T-cell (primary cell): Measurements from ENCODE around the gene COL4A1. TPM values are rescaled to one million over a fixed set of nuclear protein-coding genes. Genes with fewer than 3 reads are reported as not detected.

Experiments
- ATAC-seq, 4 experiments: fragments of 200-7000 bp in 3 of 4; fragments of 150-1000 bp in 1 of 4; cut with Tn5 transposase; replicated peaks in 1 of 4; 1 replicate in 3 of 4; 2 replicates in 1 of 4; pipeline ENCODE4 v1.10.0; 2021; ENCODE audit warnings: moderate library complexity in 3 of 4, mild to moderate bottlenecking in 2 of 4, moderate number of reproducible peaks in 1 of 4
- CTCF ChIA-PET, 2 donors: fragments of 300-600 bp; sonication (Branson Sonifier 250); formaldehyde crosslinking; loops; one replicate each; lab custom pipeline; 2022; ENCODE audit warnings: antibody characterized with exemption in 2 of 2; lab: Charles Lee
- POLR2A ChIA-PET, 2 donors: fragments of 300-600 bp; sonication (Branson Sonifier 250); formaldehyde crosslinking; loops; one replicate each; lab custom pipeline; 2022; ENCODE audit warnings: antibody characterized with exemption in 2 of 2; lab: Charles Lee
- DNase-seq, 35 experiments: peaks; one replicate each; pipeline versions ENCODE4 v3.0.0 to v3.0.0-alpha.2; 2013 to 2023
- H3K27ac ChIP-seq: one replicate; pipeline ENCODE4 v1.5.1; 2013; ENCODE audit warnings: low read length
- H3K27me3 ChIP-seq, 2 experiments: replicated peaks in 1 of 2; 1 replicate in 1 of 2; 2 replicates in 1 of 2; pipeline versions ENCODE4 v1.6.1 to v1.7.0; 2013; ENCODE audit warnings: low read length in 1 of 2, mixed read lengths in 1 of 2; ENCODE audit not compliant: control insufficient read depth in 2 of 2, insufficient read depth in 2 of 2; ENCODE audit errors: extremely low read depth in 1 of 2
- H3K36me3 ChIP-seq, 2 donors: 1 replicate in 1 of 2; 2 replicates in 1 of 2; pipeline versions ENCODE4 v1.6.1 to v1.7.0; 2013; ENCODE audit warnings: low read length in 1 of 2; ENCODE audit not compliant: control insufficient read depth in 2 of 2, insufficient read depth in 1 of 2; ENCODE audit errors: extremely low read depth in 1 of 2
- H3K4me1 ChIP-seq, 2 experiments: 1 replicate in 1 of 2; 2 replicates in 1 of 2; pipeline versions ENCODE4 v1.6.1 to v1.7.0; 2013; ENCODE audit warnings: low read length in 2 of 2, mixed read lengths in 1 of 2; ENCODE audit not compliant: insufficient read depth in 2 of 2, control insufficient read depth in 1 of 2; ENCODE audit errors: extremely low read depth in 1 of 2
- H3K4me3 ChIP-seq, 2 donors: 1 replicate in 1 of 2; 2 replicates in 1 of 2; pipeline versions ENCODE4 v1.5.1 to v1.7.0; 2013; ENCODE audit warnings: mild to moderate bottlenecking in 2 of 2, low read length in 1 of 2, moderate library complexity in 1 of 2; ENCODE audit not compliant: control insufficient read depth in 1 of 2; ENCODE audit errors: extremely low read depth in 1 of 2
- H3K9me3 ChIP-seq: 2 replicates; pipeline ENCODE4 v1.7.0; 2013
- H3K27ac Mint-ChIP-seq, 2 donors: one replicate each; pipeline ENCODE4 v1.8.0; 2020 to 2021; ENCODE audit warnings: mild to moderate bottlenecking in 2 of 2, mixed read lengths in 2 of 2
- H3K27me3 Mint-ChIP-seq, 2 donors: one replicate each; pipeline ENCODE4 v1.8.0; 2021 to 2022; ENCODE audit warnings: mixed read lengths in 2 of 2
- H3K36me3 Mint-ChIP-seq: one replicate; pipeline ENCODE4 v1.8.0; 2021; ENCODE audit warnings: mixed read lengths
- H3K4me1 Mint-ChIP-seq, 3 donors: one replicate each; pipeline ENCODE4 v1.8.0; 2020 to 2022; ENCODE audit warnings: mixed read lengths in 3 of 3, mild to moderate bottlenecking in 1 of 3
- H3K4me3 Mint-ChIP-seq, 3 donors: one replicate each; pipeline ENCODE4 v1.8.0; 2020 to 2022; ENCODE audit warnings: mild to moderate bottlenecking in 3 of 3, mixed read lengths in 3 of 3, moderate library complexity in 3 of 3
- H3K9me3 Mint-ChIP-seq, 3 donors: one replicate each; pipeline ENCODE4 v1.8.0; 2020 to 2022; ENCODE audit warnings: mixed read lengths in 3 of 3
- WGBS: methylation state at CpG from one replicate; pipeline ENCODE4 v1.1.5; 2013; ENCODE audit warnings: missing lambda C conversion rate; ENCODE audit not compliant: insufficient coverage; 5-methylcytosine and 5-hydroxymethylcytosine counted together
- total RNA-seq, 35 experiments: library from RNA in 6 of 35; stranded (reverse) in 6 of 35; fragments of 120-200 nt in 1 of 35; gene quantifications; one replicate each; pipeline versions ENCODE4 v1.2.1 to v1.2.4 and lab custom pipeline; 2013 to 2026

COL4A1 gene
- total RNA-seq, 5 donors from 2014 or later (not counting 1 experiment from before 2014, with no cell fraction given), result 0.49 to 1.3 (median 0.85) TPM; not detected in 2

- POLR2A ChIA-PET, result no interaction called here
- peaks cover 0 to 8% of the 10 kb centered on the region in 2 experiments for H3K27me3 ChIP-seq
- no peak overlapping the region for H3K27ac ChIP-seq
- H3K36me3 ChIP-seq, result no peaks in the 10 kb centered on the region
- DNase-seq (no peak), ATAC-seq (no peak)
- CTCF ChIA-PET, result no interaction called here
- no peak overlapping the region for H3K4me3 Mint-ChIP-seq
- no peaks in the 10 kb centered on the region for H3K4me1 Mint-ChIP-seq
- peaks cover 5 to 9% of the 10 kb centered on the region in 2 donors for H3K27me3 Mint-ChIP-seq
- H3K4me1 ChIP-seq, result no peaks in the 10 kb centered on the region
- 85% methylated on average over 6 of the region's 8 CpGs for WGBS
- no peak overlapping the region for H3K27ac Mint-ChIP-seq
- no peaks in the 10 kb centered on the region for H3K9me3 ChIP-seq
- no peaks in the 10 kb centered on the region for H3K36me3 Mint-ChIP-seq
- no peaks in the 10 kb centered on the region for H3K9me3 Mint-ChIP-seq
- H3K4me3 ChIP-seq, result no peak overlapping the region
Measured at GRCh38 chr13:110164706-110165105, 142.3 kb downstream of the COL4A1 start.

- no peak for ATAC-seq
- H3K27me3 Mint-ChIP-seq, result peaks cover 5 to 7% of the 10 kb centered on the region in 2 donors
- Histone ChIP-seq H3K4me3 (no peak overlapping the region), H3K4me1 (no peaks in the 10 kb centered on the region), H3K27me3 (peaks cover 0 to 9% of the 10 kb centered on the region in 2 experiments), H3K36me3 (no peaks in the 10 kb centered on the region), H3K27ac (no peak overlapping the region), H3K9me3 (no peaks in the 10 kb centered on the region)
- H3K4me3 Mint-ChIP-seq, result no peak overlapping the region
- H3K9me3 Mint-ChIP-seq, result no peaks in the 10 kb centered on the region
- H3K27ac Mint-ChIP-seq, result no peak overlapping the region
- ChIA-PET CTCF (no interaction called here), POLR2A (no interaction called here)
- 64% methylated on average over 11 of the region's 11 CpGs for WGBS
- no peaks in the 10 kb centered on the region for H3K4me1 Mint-ChIP-seq
- no peak for DNase-seq
- H3K36me3 Mint-ChIP-seq, result no peaks in the 10 kb centered on the region
Measured at GRCh38 chr13:110162866-110163658, 143.9 kb downstream of the COL4A1 start.

- H3K4me3 ChIP-seq, result no peak overlapping the region
- DNase-seq (no peak), ATAC-seq (no peak)
- H3K36me3 ChIP-seq, result no peaks in the 10 kb centered on the region
- 91% methylated on average over 11 of the region's 11 CpGs for WGBS
- no peak overlapping the region for H3K27ac ChIP-seq
- no peak overlapping the region for H3K4me3 Mint-ChIP-seq
- peaks cover 0 to 9% of the 10 kb centered on the region in 2 experiments for H3K27me3 ChIP-seq
- H3K36me3 Mint-ChIP-seq, result no peaks in the 10 kb centered on the region
- no peaks in the 10 kb centered on the region for H3K4me1 Mint-ChIP-seq
- no peak overlapping the region for H3K27ac Mint-ChIP-seq
- no peaks in the 10 kb centered on the region for H3K4me1 ChIP-seq
- ChIA-PET POLR2A (no interaction called here), CTCF (interaction anchor here in 1 of 2 donors (0.5 kb wide), 1 partner anchor 1085 kb away, joined by 3 read pairs; no protein-coding TSS in a partner anchor)
- H3K9me3 Mint-ChIP-seq, result no peaks in the 10 kb centered on the region
- no peaks in the 10 kb centered on the region for H3K9me3 ChIP-seq
- peaks cover 5 to 7% of the 10 kb centered on the region in 2 donors for H3K27me3 Mint-ChIP-seq
Measured at GRCh38 chr13:110162053-110162452, 144.9 kb downstream of the COL4A1 start.

- Histone ChIP-seq H3K4me1 (no peaks in the 10 kb centered on the region), H3K9me3 (no peaks in the 10 kb centered on the region), H3K27me3 (peaks cover 0 to 9% of the 10 kb centered on the region in 2 experiments), H3K4me3 (no peak overlapping the region), H3K36me3 (no peaks in the 10 kb centered on the region), H3K27ac (no peak overlapping the region)
- CTCF ChIA-PET, result interaction anchor here in 1 of 2 donors (0.5 kb wide), 1 partner anchor 1085 kb away, joined by 3 read pairs; no protein-coding TSS in a partner anchor
- H3K4me3 Mint-ChIP-seq, result no peak overlapping the region
- H3K4me1 Mint-ChIP-seq, result no peaks in the 10 kb centered on the region
- H3K27ac Mint-ChIP-seq, result no peak overlapping the region
- POLR2A ChIA-PET, result interaction anchor here in 1 of 2 donors (0.5 kb wide), 1 partner anchor 623 kb away, joined by 10 read pairs; no protein-coding TSS in a partner anchor
- no peaks in the 10 kb centered on the region for H3K9me3 Mint-ChIP-seq
- peaks cover 5 to 7% of the 10 kb centered on the region in 2 donors for H3K27me3 Mint-ChIP-seq
- H3K36me3 Mint-ChIP-seq, result no peaks in the 10 kb centered on the region
- peak in 1 of 35 experiments; percentile 7 for DNase-seq
- ATAC-seq, result no peak
- WGBS, result 60% methylated on average over 1 of the region's 10 CpGs
Measured at GRCh38 chr13:110161112-110161882, 145.7 kb downstream of the COL4A1 start.

- no peak overlapping the region for H3K27ac Mint-ChIP-seq
- ChIA-PET CTCF (no interaction called here), POLR2A (no interaction called here)
- no peaks in the 10 kb centered on the region for H3K36me3 ChIP-seq
- ATAC-seq (no peak), DNase-seq (no peak)
- 40% methylated on average over 1 of the region's 2 CpGs for WGBS
- H3K27me3 Mint-ChIP-seq, result peaks cover 0 to 2% of the 10 kb centered on the region in 2 donors
- H3K4me1 ChIP-seq, result no peaks in the 10 kb centered on the region
- H3K4me3 ChIP-seq, result no peak overlapping the region
- no peaks in the 10 kb centered on the region for H3K9me3 Mint-ChIP-seq
- no peak overlapping the region for H3K27ac ChIP-seq
- no peaks in the 10 kb centered on the region for H3K9me3 ChIP-seq
- no peaks in the 10 kb centered on the region for H3K4me1 Mint-ChIP-seq
- H3K4me3 Mint-ChIP-seq, result no peak overlapping the region
- peaks cover 0 to 3% of the 10 kb centered on the region in 2 experiments for H3K27me3 ChIP-seq
- H3K36me3 Mint-ChIP-seq, result no peaks in the 10 kb centered on the region
Measured at GRCh38 chr13:110158226-110158625, 148.7 kb downstream of the COL4A1 start.

- H3K27me3 ChIP-seq, result peaks cover 0 to 3% of the 10 kb centered on the region in 2 experiments
Measured at GRCh38 chr13:110157718-110158117, 149.2 kb downstream of the COL4A1 start.

More at GRCh38 chr13:110157718-110158117, 149.2 kb downstream of the COL4A1 start:
- peaks cover 0 to 2% of the 10 kb centered on the region in 2 donors for H3K27me3 Mint-ChIP-seq
- no peak overlapping the region for H3K4me3 Mint-ChIP-seq
- no peak for DNase-seq
- peaks cover 0 to 3% (median 0%) of the 10 kb centered on the region in 3 donors for H3K9me3 Mint-ChIP-seq
- Histone ChIP-seq H3K36me3 (no peaks in the 10 kb centered on the region), H3K4me1 (no peaks in the 10 kb centered on the region), H3K9me3 (no peaks in the 10 kb centered on the region), H3K27ac (no peak overlapping the region), H3K4me3 (no peak overlapping the region)
- no peak overlapping the region for H3K27ac Mint-ChIP-seq
- H3K36me3 Mint-ChIP-seq, result no peaks in the 10 kb centered on the region
- CTCF ChIA-PET, result no interaction called here
- ATAC-seq, result no peak
- WGBS, result 40% methylated on average over 1 of the region's 1 CpG
- POLR2A ChIA-PET, result no interaction called here
- H3K4me1 Mint-ChIP-seq, result no peaks in the 10 kb centered on the region
